Endothelial cell of umbilical vein (primary cell): ENCODE data around the gene ERVW-1. TPM values are rescaled to one million over a fixed set of nuclear protein-coding genes. Genes with fewer than 3 reads are reported as not detected.

Experiments used
- BruUV-seq: library from RNA; stranded (reverse); fragments of 400-500 nt; replicated peaks from 2 replicates; lab custom pipeline; 2021; lab: Mats Ljungman, UMichigan
- CTCF ChIA-PET: fragments of 300-600, 350-600 bp; sonication (Branson Sonifier 250); formaldehyde crosslinking; loops from one replicate; lab custom pipeline; 2021; ENCODE audit warnings: antibody characterized with exemption, inconsistent platforms; lab: Charles Lee
- POLR2A ChIA-PET: fragments of 300-600, 350-600 bp; sonication (Branson Sonifier 250); formaldehyde crosslinking; loops from one replicate; lab custom pipeline; 2021; ENCODE audit warnings: antibody characterized with exemption, inconsistent platforms; lab: Charles Lee
- DNase-seq: peaks from one replicate; pipeline ENCODE4 v3.0.0-alpha.2; 2011; ENCODE audit warnings: low read depth, low spot score
- FAIRE-seq: peaks from 2 replicates; lab custom pipeline; 2011; peaks lifted over from hg19 to GRCh38; lab: Jason Lieb, UNC
- H2AFZ ChIP-seq: 2 replicates; pipeline ENCODE4 v1.6.0; 2012; ENCODE audit warnings: low read depth, low read length, control low read depth, inconsistent platforms
- H3K27ac ChIP-seq: 2 replicates; pipeline ENCODE4 v1.5.1; 2011; ENCODE audit warnings: low read depth, mild to moderate bottlenecking, control low read depth, low read length, moderate library complexity; ENCODE audit not compliant: insufficient read depth
- H3K27me3 ChIP-seq, 2 experiments: 2 replicates each; pipeline versions ENCODE4 v1.6.0 to v1.6.1; 2011; ENCODE audit warnings: low read length in 2 of 2, mixed read lengths in 1 of 2; ENCODE audit not compliant: control insufficient read depth in 2 of 2, insufficient read depth in 2 of 2
- H3K36me3 ChIP-seq, 2 experiments: 2 replicates in 1 of 2; 3 replicates in 1 of 2; pipeline ENCODE4 v1.5.1; 2011; ENCODE audit warnings: low read length in 2 of 2, mild to moderate bottlenecking in 1 of 2, moderate library complexity in 1 of 2; ENCODE audit not compliant: control insufficient read depth in 2 of 2, insufficient read depth in 2 of 2; ENCODE audit errors: extremely low read depth in 1 of 2
- H3K4me1 ChIP-seq: 3 replicates; pipeline ENCODE4 v1.5.1; 2011; ENCODE audit warnings: mild to moderate bottlenecking, low read length; ENCODE audit not compliant: control insufficient read depth, insufficient read depth; ENCODE audit errors: extremely low read depth
- H3K4me2 ChIP-seq: 2 replicates; pipeline ENCODE4 v1.6.1; 2011; ENCODE audit warnings: low read length, control low read depth, mixed read lengths; ENCODE audit not compliant: insufficient read depth
- H3K4me3 ChIP-seq, 3 experiments: fragments of 200-600 bp in 1 of 3; sonication (generic), shearing (Covaris generic) in 1 of 3; replicated peaks in 1 of 3; 2 replicates each; pipeline ENCODE4 v1.5.1; 2011 to 2016; ENCODE audit warnings: control low read depth in 3 of 3, low read length in 3 of 3, mild to moderate bottlenecking in 2 of 3, inconsistent platforms in 1 of 3, low read depth in 1 of 3, moderate library complexity in 1 of 3; ENCODE audit not compliant: insufficient read depth in 1 of 3
- H3K79me2 ChIP-seq: 2 replicates; pipeline ENCODE4 v1.6.0; 2012; ENCODE audit warnings: low read length, inconsistent platforms; ENCODE audit not compliant: control insufficient read depth, insufficient read depth
- H3K9ac ChIP-seq: replicated peaks from 2 replicates; pipeline ENCODE3; 2011; ENCODE audit warnings: low read length, control low read depth; ENCODE audit not compliant: insufficient read depth; ENCODE audit errors: extremely low read depth
- H3K9me1 ChIP-seq: replicated peaks from 3 replicates; pipeline ENCODE4 v1.6.0; 2011; ENCODE audit warnings: mild to moderate bottlenecking, low read length; ENCODE audit not compliant: control insufficient read depth, insufficient read depth; ENCODE audit errors: extremely low read depth
- H3K9me3 ChIP-seq: replicated peaks from 2 replicates; pipeline ENCODE4 v1.5.1; 2012; ENCODE audit warnings: low read length, inconsistent platforms; ENCODE audit not compliant: control insufficient read depth, insufficient read depth
- H4K20me1 ChIP-seq: replicated peaks from 2 replicates; pipeline ENCODE3; 2011; ENCODE audit warnings: mild to moderate bottlenecking, low read length; ENCODE audit not compliant: control insufficient read depth, insufficient read depth; ENCODE audit errors: extremely low read depth
- EZH2 ChIP-seq: IDR thresholded peaks from 2 replicates; pipeline ENCODE4 v1.6.1; 2012; ENCODE audit warnings: borderline replicate concordance, low read depth, mild to moderate bottlenecking, moderate library complexity, low read length, inconsistent platforms; ENCODE audit not compliant: severe bottlenecking
- FOS ChIP-seq: IDR thresholded peaks from 2 replicates; pipeline ENCODE4 v1.6.1; 2011; ENCODE audit warnings: mild to moderate bottlenecking, low read length, moderate library complexity, borderline replicate concordance; ENCODE audit not compliant: insufficient read depth
- JUN ChIP-seq: IDR thresholded peaks from 2 replicates; pipeline ENCODE4 v1.6.1; 2011; ENCODE audit warnings: borderline replicate concordance, low read depth; ENCODE audit not compliant: insufficient read length, insufficient read depth
- MYC ChIP-seq: IDR thresholded peaks from one replicate; pipeline ENCODE4 v1.6.1; 2011; ENCODE audit warnings: mild to moderate bottlenecking, low read depth, low read length
- POLR2A ChIP-seq: IDR thresholded peaks from 2 replicates; pipeline ENCODE4 v1.6.1; 2012; ENCODE audit warnings: low read depth, mild to moderate bottlenecking, control low read depth, low read length
- POLR2AphosphoS5 ChIP-seq: IDR thresholded peaks from 2 replicates; pipeline ENCODE4 v1.6.1; 2012; ENCODE audit warnings: low read depth, mild to moderate bottlenecking, control low read depth, low read length, moderate library complexity; ENCODE audit not compliant: insufficient read depth
- dilution Hi-C: fragments of 300-500 bp; cut with MboI; formaldehyde crosslinking; loops from one replicate; pipeline ENCODE4 v1.15.0; 2019; ENCODE audit warnings: low sequenced_read_pairs; ENCODE audit not compliant: extremely low pct_ligation_motif_present
- intact Hi-C: fragments of 100-400 bp; cut with micrococcal nuclease; formaldehyde crosslinking; loops from one replicate; pipeline ENCODE4 v1.10.0; 2022
- polyA plus RNA-seq, 4 experiments: library from polyadenylated mRNA; depleted of rRNA in 3 of 4; stranded (reverse) in 3 of 4; unstranded in 1 of 4; fragments of >200 nt; gene quantifications; 2 replicates each; pipeline versions ENCODE4 v1.2.1 to v1.2.3, GENCODE V29; 2011 to 2012; ENCODE audit warnings: missing spikeins in 1 of 4
- total RNA-seq: library from RNA; stranded (reverse); gene quantifications from 2 replicates; pipeline ENCODE4 v1.2.3, GENCODE V29; 2021
- TF ChIP-seq, protein P1 (sequence below), 2 donors: IDR thresholded peaks; 1 replicate in 1 of 2; 2 replicates in 1 of 2; pipeline ENCODE4 v1.5.1; 2011; ENCODE audit warnings: low read length in 2 of 2, mild to moderate bottlenecking in 2 of 2, moderate library complexity in 2 of 2, control low read depth in 1 of 2, inconsistent platforms in 1 of 2, low read depth in 1 of 2; ENCODE audit not compliant: insufficient read depth in 1 of 2; ENCODE audit errors: extremely low read depth in 1 of 2
- TF ChIP-seq, protein P2 (sequence below): IDR thresholded peaks from 2 replicates; pipeline ENCODE4 v1.6.1; 2011; ENCODE audit not compliant: insufficient read depth, insufficient read length

The ERVW-1 gene
- total and polyA plus RNA-seq, 2 donors (not counting 3 experiments of a cell fraction or from before 2014, with no cell fraction given), result not detected

GRCh38 chr7:92460510-92460909, 17.2 kb downstream of the ERVW-1 start:
- Histone ChIP-seq H3K9me1 (no peaks in the 10 kb centered on the region), H3K4me2 (no peak overlapping the region), H3K9ac (no peak overlapping the region), H3K4me1 (peaks cover 5% of the 10 kb centered on the region), H3K27me3 (no peaks in the 10 kb centered on the region), H3K79me2 (no peaks in the 10 kb centered on the region), H4K20me1 (no peaks in the 10 kb centered on the region), H2AFZ (no peak overlapping the region), H3K36me3 (peaks cover 3 to 5% of the 10 kb centered on the region in 2 experiments), H3K27ac (no peak overlapping the region), H3K9me3 (no peaks in the 10 kb centered on the region), H3K4me3 (no peak overlapping the region)
- CTCF ChIA-PET, result interaction anchor here (0.7 to 3.0 kb wide), 15 partner anchors 8 to 631 kb away, joined by 3 to 50 read pairs (median 5); partner anchors contain the start of genes ERVW-1, GATAD1 and LRRD1
- POLR2A ChIA-PET, result no interaction called here
- intact Hi-C loops, result no loop called here
- FAIRE-seq, result no peak
- no peak for TF ChIP-seq JUN
- TF ChIP-seq MYC, result no peak
- no peak for TF ChIP-seq POLR2A
- no peak for TF ChIP-seq EZH2
- TF ChIP-seq, protein P1, sequence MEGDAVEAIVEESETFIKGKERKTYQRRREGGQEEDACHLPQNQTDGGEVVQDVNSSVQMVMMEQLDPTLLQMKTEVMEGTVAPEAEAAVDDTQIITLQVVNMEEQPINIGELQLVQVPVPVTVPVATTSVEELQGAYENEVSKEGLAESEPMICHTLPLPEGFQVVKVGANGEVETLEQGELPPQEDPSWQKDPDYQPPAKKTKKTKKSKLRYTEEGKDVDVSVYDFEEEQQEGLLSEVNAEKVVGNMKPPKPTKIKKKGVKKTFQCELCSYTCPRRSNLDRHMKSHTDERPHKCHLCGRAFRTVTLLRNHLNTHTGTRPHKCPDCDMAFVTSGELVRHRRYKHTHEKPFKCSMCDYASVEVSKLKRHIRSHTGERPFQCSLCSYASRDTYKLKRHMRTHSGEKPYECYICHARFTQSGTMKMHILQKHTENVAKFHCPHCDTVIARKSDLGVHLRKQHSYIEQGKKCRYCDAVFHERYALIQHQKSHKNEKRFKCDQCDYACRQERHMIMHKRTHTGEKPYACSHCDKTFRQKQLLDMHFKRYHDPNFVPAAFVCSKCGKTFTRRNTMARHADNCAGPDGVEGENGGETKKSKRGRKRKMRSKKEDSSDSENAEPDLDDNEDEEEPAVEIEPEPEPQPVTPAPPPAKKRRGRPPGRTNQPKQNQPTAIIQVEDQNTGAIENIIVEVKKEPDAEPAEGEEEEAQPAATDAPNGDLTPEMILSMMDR (IDR thresholded peaks at IDR 0.05; ENCODE audit: extremely low read depth in 1 of 2, insufficient read depth in 1 of 2, low read depth in 1 of 2, low read length in 2 of 2), result no peak
- TF ChIP-seq POLR2AphosphoS5, result no peak
- TF ChIP-seq, protein P2, sequence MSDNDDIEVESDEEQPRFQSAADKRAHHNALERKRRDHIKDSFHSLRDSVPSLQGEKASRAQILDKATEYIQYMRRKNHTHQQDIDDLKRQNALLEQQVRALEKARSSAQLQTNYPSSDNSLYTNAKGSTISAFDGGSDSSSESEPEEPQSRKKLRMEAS, result no peak
- no peak for TF ChIP-seq FOS
- no TSS peak for BruUV-seq
- no peak for DNase-seq
- dilution Hi-C loops, result no loop called here
